ENCODE data around the gene PPP5C. TPM values are rescaled to one million over a fixed set of nuclear protein-coding genes. Genes with fewer than 3 reads are reported as not detected.
A peak's percentile ranks its signal among the peaks of the same experiment; 100 is the strongest.
"Not testable (repeated sequence)": the region's sequence is repeated elsewhere in the genome, so short reads cannot be mapped to it uniquely, and the experiment has no call there.

Gene PPP5C
- total RNA-seq, 1 donor from 2014 or later = 57.7 TPM

GRCh38 chr19:46393456-46394401, 46.8 kb downstream of the PPP5C start:
- no peak for TF ChIP-seq CTCF (IDR thresholded peaks at IDR 0.05)
- CTCF ChIA-PET = interaction anchor here (1.3 kb wide), 1 partner anchor 268 kb away, joined by 3 read pairs; no protein-coding TSS in a partner anchor
- Mint-ChIP-seq H3K4me1 (peaks cover 3% of the 10 kb centered on the region), H3K9me3 (no peaks in the 10 kb centered on the region), H3K27ac (peak overlapping the region; percentile 32), H3K36me3 (ENCODE audit: low read depth) (peaks cover 34% of the 10 kb centered on the region), H3K27me3 (peaks cover 6% of the 10 kb centered on the region), H3K4me3 (no peak overlapping the region)
- intact Hi-C loops (cut with micrococcal nuclease) = loop anchor here (2.0 kb wide), 1 partner anchor 113 kb away; no protein-coding TSS in a partner anchor
- POLR2A ChIA-PET = interaction anchor here (0.7 kb wide), 1 partner anchor 21 kb away, joined by 6 read pairs; no protein-coding TSS in a partner anchor
- ATAC-seq (ENCODE audit: low read depth) (no peak), DNase-seq (no peak)

- no peak for DNase-seq
- H3K27ac Mint-ChIP-seq = no peak overlapping the region
Observed at GRCh38 chr19:46394402-46394797, 47.5 kb downstream of the PPP5C start.

GRCh38 chr19:46397801-46398479, 51.1 kb downstream of the PPP5C start:
- H3K4me1 Mint-ChIP-seq; H3K36me3 Mint-ChIP-seq (ENCODE audit: low read depth); H3K27ac Mint-ChIP-seq; H3K9me3 Mint-ChIP-seq; ATAC-seq (ENCODE audit: low read depth); DNase-seq; intact Hi-C loops (cut with micrococcal nuclease); H3K4me3 Mint-ChIP-seq: not testable (repeated sequence)
- ChIA-PET POLR2A (interaction anchor here (0.6 kb wide), 1 partner anchor 1219 kb away, joined by 3 read pairs; no protein-coding TSS in a partner anchor), CTCF (interaction anchor here (0.9 kb wide), 2 partner anchors 90 to 115 kb away, joined by 3 read pairs; no protein-coding TSS in a partner anchor)
- peaks cover 16% of the 10 kb centered on the region for H3K27me3 Mint-ChIP-seq

More at GRCh38 chr19:46394402-46394797, 47.5 kb downstream of the PPP5C start:
- intact Hi-C loops (cut with micrococcal nuclease) = loop anchor here (2.0 kb wide), 1 partner anchor 114 kb away; no protein-coding TSS in a partner anchor
- H3K27me3 Mint-ChIP-seq = peaks cover 10% of the 10 kb centered on the region
- ChIA-PET POLR2A (interaction anchor here (0.7 kb wide), 2 partner anchors 21 to 322 kb away, joined by 4 to 6 read pairs; no protein-coding TSS in a partner anchor), CTCF (interaction anchor here (0.6 to 1.3 kb wide), 2 partner anchors 54 to 268 kb away, joined by 3 read pairs; no protein-coding TSS in a partner anchor)
- H3K9me3 Mint-ChIP-seq = no peaks in the 10 kb centered on the region
- H3K4me3 Mint-ChIP-seq = no peak overlapping the region
- H3K36me3 Mint-ChIP-seq (ENCODE audit: low read depth) = peaks cover 28% of the 10 kb centered on the region
- peaks cover 3% of the 10 kb centered on the region for H3K4me1 Mint-ChIP-seq
- no peak for TF ChIP-seq CTCF (IDR thresholded peaks at IDR 0.05)
- no peak for ATAC-seq (ENCODE audit: low read depth)

- no peaks in the 10 kb centered on the region for H3K9me3 Mint-ChIP-seq
- H3K4me1 Mint-ChIP-seq = peaks cover 15% of the 10 kb centered on the region
- TF ChIP-seq CTCF (IDR thresholded peaks at IDR 0.05) = no peak
- POLR2A ChIA-PET = no interaction called here
- DNase-seq = no peak
- CTCF ChIA-PET = interaction anchor here (1.0 to 1.3 kb wide), 2 partner anchors 84 to 120 kb away, joined by 3 read pairs; no protein-coding TSS in a partner anchor
- no peak overlapping the region for H3K27ac Mint-ChIP-seq
- no peak for ATAC-seq (ENCODE audit: low read depth)
- no peaks in the 10 kb centered on the region for H3K36me3 Mint-ChIP-seq (ENCODE audit: low read depth)
- no peak overlapping the region for H3K4me3 Mint-ChIP-seq
- intact Hi-C loops (cut with micrococcal nuclease) = loop anchor here (1.0 to 5.0 kb wide), 3 partner anchors 85 to 260 kb away; partner anchors contain the start of gene DACT3
- H3K27me3 Mint-ChIP-seq = peaks cover 47% of the 10 kb centered on the region
Observed at GRCh38 chr19:46402725-46403124, 55.8 kb downstream of the PPP5C start.

- ATAC-seq (ENCODE audit: low read depth) = no peak
- ChIA-PET POLR2A (interaction anchor here (0.6 kb wide), 2 partner anchors 116 to 1245 kb away, joined by 3 to 5 read pairs; no protein-coding TSS in a partner anchor), CTCF (interaction anchor here (0.9 to 1.1 kb wide), 2 partner anchors 83 to 84 kb away, joined by 3 to 6 read pairs; no protein-coding TSS in a partner anchor)
- Mint-ChIP-seq H3K27me3 (peaks cover 53% of the 10 kb centered on the region), H3K27ac (no peak overlapping the region), H3K4me1 (peaks cover 15% of the 10 kb centered on the region), H3K4me3 (peak overlapping the region; percentile 45), H3K9me3 (no peaks in the 10 kb centered on the region), H3K36me3 (ENCODE audit: low read depth) (no peaks in the 10 kb centered on the region)
- DNase-seq = no peak
- no peak for TF ChIP-seq CTCF (IDR thresholded peaks at IDR 0.05)
- intact Hi-C loops (cut with micrococcal nuclease) = loop anchor here (5.0 kb wide), 1 partner anchor 258 kb away; the partner anchor contains the start of gene DACT3
Observed at GRCh38 chr19:46404055-46404752, 57.3 kb downstream of the PPP5C start.
